Stimulated activated CD8-positive, alpha-beta memory T cell treated with anti-CD3 and anti-CD28 coated beads, Interleukin-2, amount 100 ng/mL, for 48 hours (primary cell): ENCODE measurements around the gene ARTN.

ENCODE experiments used
- DNase-seq, 2 donors: peaks; one replicate each; pipeline ENCODE4 v3.0.0-alpha.2; 2020; ENCODE audit warnings: low read depth in 2 of 2

Gene ARTN

DNA sequence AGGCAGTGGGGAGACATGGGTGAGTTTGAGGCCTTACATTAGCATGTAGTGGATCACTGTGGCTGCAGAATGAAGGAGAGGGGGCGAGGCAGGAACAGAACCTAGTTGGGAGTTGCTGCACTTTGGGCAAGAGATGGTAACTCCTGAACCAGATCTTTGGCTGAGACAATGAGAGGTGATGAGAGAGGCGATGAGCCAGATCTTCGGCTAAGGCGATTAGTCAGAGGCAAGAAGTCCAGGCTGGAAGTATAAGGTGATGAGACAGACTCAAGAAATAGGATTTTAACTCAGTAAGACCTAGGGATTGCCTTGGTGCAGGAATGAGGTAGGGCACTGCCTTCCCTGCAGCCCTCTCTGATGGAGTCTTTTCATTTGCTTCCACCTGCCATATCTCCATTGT lies 9.1 kb upstream of the ARTN start:
- no peak for DNase-seq

DNA sequence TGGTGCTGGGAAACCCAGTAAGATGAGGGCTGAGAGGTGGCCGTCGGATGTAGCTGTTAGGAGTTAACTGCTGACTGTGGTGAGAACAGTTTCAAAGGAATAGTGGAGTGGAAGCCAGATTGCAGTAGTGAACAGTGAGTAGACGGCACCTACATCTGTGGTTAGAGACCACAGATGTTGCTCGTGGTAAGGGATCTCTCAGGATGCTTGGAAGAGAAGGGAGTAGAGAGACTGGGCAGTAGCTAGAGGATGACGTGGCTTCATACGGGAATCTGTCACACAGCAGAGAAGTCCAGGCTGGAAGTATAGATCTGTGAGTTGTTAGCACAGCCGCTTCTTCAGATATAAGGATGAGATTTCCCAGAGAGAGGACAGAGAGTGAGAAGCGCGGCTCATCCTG lies 7.8 kb upstream of the ARTN start:
- no peak for DNase-seq

DNA sequence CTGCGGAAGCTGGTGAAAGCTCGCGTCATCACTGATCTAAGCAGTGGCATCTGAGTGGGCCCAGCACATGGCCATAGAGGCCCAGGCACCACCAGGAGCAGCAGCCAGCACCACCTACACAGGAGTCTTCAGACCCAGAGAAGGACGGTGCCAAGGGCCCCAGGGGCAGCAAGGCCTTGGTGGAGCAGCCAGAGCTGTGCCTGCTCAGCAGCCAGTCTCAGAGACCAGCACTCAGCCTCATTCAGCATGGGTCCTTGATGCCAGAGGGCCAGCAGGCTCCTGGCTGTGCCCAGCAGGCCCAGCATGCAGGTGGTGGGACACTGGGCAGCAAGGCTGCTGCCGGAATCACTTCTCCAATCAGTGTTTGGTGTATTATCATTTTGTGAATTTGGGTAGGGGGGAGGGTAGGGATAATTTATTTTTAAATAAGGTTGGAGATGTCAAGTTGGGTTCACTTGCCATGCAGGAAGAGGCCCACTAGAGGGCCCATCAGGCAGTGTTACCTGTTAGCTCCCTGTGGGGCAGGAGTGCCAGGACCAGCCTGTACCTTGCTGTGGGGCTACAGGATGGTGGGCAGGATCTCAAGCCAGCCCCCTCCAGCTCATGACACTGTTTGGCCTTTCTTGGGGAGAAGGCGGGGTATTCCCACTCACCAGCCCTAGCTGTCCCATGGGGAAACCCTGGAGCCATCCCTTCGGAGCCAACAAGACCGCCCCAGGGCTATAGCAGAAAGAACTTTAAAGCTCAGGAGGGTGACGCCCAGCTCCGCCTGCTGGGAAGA lies 3.2 kb upstream of the ARTN start:
- DNase-seq = no peak

DNA sequence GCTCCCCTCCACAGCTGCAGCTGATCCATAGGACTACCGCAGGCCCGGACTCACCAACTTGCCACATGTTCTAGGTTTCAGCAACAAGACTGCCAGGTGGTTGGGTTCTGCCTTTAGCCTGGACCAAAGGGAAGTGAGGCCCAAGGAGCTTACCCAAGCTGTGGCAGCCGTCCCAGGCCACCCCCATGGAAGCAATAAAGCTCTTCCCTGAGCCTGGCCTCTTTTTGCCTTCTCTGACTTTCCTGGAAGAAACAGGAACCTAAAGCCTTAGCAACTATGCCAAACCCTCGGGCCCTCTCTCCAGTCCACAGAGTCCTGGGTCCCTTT lies 2.7 kb upstream of the ARTN start:
- DNase-seq = no peak

DNA sequence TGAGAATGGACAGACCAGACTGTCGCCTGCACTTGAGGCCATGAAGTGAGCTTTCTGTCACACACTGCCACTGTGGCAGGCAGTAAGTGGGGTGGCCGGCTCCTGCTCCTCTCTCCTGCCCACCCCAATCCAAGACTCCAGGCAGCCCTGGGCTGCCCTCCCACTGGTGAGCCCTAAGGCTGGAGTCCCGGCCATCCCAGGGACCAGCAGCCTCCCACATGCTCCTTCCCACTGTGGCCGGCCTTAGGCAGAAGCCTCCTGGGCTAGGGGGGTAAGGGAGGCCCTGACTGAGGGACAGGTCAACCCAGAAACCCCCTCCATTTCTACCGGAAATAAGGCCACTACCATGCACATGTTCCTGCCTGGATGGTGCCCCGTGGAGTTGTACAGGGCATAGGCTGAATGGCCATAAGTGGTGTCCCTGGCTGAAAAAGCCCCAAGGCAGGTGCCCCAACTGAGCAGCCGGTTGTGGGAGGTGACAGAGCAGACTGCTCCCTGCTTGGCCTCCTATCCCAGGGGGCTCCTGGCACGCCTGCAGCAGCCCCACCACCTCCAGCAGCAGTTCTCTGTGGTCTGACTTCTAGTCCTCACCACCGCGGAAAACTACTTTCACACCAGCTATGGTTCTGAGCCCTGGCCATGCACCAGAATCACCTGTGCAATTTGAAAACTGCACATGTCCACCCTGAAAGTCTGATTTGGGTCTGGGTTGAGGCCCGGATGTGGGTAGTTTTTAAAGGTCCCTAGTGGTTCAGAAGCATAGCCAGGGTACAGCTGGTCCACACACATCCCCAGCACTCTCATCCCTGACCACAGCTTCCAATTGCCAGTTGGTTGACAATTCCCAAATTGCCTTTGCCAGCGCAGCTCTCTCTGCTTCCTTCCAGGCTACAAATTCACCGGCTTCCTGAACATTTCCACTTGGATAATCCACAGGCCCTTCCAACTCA lies 1.6 kb upstream of the ARTN start:
- no peak for DNase-seq

DNA sequence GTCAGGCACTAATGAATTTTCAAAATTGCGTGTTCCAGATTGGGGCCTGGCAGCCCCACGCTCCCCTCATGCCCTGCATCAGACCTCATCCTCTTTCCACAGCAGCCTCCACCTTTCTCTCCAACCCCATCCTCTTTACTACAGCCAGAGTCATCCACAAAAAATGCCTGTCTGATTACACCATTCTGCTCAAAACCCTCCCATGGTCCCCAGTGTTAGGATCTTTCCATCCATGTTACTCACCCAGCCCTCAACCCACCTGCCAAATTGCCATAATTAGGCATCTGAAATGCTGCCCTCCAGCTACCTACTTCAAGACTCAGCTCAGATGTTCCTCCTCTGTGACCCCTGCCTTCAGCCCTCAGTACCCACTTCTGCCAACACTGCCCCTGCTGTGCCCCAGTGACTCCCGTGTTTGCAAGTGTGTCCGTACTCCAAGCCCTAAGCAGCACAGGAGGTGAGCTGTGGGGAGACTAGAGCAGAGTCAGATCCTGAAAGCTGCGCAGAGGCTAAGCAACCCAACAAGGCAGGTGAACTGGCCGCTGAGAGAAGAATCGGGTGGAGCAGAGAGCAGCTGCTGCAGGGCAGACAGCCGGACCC lies 715 bp upstream of the ARTN start:
- DNase-seq = no peak

DNA sequence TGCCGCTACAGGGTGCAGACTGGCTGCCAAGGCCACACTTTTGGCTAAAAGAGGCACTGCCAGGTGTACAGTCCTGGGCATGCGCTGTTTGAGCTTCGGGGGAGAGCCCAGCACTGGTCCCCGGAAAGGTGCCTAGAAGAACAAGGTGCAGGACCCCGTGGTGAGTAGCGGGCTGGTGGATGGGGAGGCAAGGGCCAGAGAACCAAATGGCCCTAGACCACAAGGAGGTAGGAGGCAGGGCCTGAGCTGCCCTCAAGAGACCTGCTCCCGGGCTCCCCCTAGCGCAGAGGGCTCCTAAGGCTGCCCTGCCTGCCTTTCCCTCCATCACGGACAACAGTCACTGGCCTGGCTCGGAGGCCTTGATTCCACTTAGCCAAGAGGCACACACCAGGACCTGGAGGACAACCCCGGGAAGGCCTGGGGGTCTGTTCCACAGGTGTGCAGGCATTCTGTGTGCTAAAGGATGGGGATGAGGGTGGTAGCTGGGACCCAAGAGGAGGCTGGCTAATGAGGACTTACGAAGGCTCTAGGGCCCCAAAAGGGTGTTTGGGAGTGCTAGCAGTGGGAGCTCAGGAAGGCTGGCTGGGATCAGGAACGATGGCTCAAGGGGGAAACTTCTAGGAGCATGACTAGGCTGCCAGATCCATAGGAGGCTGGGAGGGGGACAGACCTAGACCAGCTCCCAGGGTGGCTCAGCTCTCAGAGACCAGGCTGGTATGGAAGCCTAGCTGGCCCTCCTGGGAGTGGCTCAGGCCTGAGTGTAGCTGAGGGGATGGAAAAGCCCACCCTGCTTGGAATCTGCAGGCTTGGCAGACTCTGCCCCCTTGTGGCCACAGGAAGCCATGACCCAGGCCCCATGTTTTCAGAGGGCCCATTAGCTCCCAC lies 742 bp downstream of the ARTN start:
- DNase-seq = peak in 1 of 2 donors; percentile 57

DNA sequence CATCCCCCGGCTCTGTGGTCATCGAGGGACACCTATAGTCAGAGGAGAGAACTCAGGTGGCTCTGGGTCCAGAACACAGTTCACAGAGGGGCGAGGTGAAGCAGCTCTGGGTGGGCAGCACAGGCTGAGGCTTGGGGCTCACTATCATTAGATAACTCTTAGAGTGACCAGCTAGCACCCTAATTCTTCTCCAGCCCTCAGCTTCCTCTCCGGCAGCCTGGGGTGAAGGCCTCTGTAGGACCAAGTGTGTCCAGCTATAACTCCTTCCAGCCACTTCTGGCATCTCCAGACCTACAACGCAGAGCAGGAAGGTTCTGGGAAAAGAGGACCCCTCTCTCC lies 1.4 kb downstream of the ARTN start:
- DNase-seq = no peak

DNA sequence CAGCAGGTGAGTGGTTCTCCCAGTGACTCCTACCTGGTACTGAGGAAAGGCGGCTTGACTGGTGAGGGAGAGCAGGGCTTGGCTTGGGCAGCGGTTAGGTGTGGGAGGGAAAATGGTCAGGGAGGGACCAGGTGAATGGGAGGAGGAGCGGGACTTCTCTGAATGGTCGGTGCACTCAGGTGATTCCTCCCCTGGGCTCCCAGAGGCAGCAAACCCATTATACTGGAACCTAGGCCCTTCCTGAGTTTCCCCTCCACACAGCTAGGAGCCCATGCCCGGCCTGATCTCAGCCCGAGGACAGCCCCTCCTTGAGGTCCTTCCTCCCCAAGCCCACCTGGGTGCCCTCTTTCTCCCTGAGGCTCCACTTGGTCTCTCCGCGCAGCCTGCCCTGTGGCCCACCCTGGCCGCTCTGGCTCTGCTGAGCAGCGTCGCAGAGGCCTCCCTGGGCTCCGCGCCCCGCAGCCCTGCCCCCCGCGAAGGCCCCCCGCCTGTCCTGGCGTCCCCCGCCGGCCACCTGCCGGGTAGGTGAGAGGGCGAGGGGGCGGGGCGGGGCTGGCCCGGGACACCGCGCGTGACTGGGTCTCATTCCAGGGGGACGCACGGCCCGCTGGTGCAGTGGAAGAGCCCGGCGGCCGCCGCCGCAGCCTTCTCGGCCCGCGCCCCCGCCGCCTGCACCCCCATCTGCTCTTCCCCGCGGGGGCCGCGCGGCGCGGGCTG lies 2.3 kb downstream of the ARTN start:
- no peak for DNase-seq

DNA sequence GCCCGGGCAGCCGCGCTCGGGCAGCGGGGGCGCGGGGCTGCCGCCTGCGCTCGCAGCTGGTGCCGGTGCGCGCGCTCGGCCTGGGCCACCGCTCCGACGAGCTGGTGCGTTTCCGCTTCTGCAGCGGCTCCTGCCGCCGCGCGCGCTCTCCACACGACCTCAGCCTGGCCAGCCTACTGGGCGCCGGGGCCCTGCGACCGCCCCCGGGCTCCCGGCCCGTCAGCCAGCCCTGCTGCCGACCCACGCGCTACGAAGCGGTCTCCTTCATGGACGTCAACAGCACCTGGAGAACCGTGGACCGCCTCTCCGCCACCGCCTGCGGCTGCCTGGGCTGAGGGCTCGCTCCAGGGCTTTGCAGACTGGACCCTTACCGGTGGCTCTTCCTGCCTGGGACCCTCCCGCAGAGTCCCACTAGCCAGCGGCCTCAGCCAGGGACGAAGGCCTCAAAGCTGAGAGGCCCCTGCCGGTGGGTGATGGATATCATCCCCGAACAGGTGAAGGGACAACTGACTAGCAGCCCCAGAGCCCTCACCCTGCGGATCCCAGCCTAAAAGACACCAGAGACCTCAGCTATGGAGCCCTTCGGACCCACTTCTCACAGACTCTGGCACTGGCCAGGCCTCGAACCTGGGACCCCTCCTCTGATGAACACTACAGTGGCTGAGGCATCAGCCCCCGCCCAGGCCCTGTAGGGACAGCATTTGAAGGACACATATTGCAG lies 3.0 kb downstream of the ARTN start:
- DNase-seq = no peak

DNA sequence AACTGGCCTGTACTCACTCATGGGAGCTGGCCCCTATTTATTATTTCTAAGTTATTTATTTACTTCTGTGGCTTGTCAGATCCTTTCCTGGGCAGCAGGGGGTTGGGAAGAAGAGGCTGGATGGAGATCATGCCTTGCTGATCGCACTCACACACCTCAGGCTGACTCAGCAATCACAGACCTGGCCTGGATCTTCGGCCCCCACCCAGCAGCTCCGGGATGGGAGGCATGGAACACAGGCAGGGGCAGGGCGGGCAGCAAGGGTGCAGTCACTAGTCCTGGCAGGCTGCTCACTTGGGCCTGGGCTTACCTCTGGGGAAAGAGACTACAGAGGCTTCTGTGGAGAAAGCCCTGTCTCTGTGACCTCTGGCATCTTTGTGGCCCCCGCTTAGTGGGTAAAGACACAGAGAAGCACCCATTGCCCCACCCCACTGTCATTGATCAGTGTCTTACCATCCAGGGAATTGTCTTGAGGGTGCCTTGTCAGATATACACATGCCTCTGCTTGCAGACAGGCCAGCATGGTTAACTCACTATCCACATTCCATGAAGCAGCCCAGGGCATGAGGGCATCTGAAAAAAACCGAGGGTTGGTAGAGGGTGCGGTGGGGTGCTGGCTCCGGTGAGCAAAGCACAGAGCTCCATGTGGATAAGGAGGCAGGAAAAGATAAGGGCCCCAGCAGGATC lies 3.7 kb downstream of the ARTN start:
- DNase-seq = no peak

DNA sequence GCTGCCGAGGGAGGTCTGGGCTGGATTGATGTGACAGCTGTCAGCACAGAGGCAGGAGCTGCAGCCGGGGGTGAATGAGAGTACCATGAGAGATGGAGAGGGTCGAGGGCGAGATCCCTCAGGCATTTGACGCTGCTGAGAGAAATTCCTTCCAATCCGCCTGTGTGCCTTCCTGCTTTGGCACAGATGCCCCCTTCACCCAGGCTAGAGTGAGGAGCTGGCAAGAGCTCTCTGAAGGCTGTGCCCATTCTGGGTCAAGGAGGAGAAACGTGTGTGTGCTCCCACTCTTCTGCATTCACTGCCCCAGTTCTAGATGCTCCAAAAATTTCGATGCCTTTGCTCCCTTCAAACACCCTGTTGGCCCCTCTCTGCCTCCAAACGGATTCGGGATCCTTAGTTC lies 4.8 kb downstream of the ARTN start:
- no peak for DNase-seq

DNA sequence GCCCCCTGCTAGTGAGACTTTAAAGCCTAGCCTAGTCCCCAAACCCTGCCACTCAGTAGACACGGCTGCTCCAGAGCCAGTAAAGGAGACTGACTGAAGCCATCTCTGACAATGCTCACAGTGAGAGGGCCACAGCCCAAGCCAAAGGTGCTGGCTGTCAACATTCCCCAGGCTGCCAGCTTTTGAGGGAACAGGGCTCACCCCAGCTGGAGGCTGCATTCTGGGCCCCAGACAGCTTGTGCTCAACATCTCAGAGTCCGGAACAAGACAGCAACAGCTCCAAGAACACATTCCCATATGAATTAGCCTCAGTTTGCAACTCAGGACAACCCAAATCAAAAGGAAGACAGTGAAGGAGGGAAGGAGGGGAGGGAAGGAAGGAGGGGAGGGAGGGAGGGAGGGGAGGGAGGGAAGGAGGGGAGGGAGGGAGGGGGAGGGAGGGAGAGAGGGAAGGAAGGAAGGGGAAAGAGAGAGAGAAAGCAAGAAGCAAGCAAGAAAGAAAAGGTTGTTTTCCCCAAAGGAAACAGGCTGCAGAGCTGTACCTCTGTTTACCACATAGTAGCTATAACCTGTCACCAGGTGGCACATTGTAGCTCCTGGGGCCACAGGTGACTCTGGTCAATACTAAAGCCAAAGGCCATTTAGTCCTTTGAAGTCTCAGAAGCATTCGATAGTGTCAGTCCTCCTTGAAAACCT lies 5.4 kb downstream of the ARTN start:
- no peak for DNase-seq

DNA sequence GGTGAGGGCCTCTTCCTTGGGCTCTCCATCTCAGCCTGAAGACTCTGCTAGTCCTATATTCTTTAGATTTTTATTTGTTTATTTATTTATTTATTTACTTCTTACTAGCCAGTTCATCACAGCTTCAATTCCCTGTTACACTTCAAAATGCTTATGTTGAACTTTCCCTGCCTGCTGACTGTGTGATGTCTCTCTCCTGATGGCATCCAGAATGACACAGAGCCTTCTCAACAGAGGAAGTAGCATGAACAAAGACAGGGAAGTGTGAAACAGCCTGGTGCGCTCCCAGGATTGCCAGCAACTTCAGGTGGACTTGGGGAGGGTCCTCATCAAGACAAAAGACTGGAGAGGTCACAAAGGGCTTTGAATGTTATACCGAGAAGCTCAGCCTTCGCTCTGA lies 8.8 kb downstream of the ARTN start:
- no peak for DNase-seq

DNA sequence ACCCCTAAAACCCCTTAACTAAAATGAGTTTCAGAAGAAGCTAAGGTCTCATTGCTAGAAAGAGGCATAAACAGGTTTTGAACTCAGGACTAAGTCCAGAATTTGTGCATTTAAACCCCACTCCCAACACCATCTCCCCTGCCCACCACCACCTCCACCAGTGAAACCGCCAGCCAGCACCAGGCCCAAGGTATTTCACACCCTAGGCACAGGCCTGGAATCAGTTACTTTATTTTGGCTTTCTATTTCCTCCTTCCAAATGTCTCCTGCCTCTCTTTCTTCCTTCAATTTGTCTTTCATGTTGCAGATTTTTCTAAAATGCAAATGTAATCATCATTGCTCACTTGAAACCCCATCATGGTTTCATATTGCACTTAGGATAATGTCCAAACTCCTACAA lies 11.3 kb downstream of the ARTN start:
- DNase-seq = no peak

DNA sequence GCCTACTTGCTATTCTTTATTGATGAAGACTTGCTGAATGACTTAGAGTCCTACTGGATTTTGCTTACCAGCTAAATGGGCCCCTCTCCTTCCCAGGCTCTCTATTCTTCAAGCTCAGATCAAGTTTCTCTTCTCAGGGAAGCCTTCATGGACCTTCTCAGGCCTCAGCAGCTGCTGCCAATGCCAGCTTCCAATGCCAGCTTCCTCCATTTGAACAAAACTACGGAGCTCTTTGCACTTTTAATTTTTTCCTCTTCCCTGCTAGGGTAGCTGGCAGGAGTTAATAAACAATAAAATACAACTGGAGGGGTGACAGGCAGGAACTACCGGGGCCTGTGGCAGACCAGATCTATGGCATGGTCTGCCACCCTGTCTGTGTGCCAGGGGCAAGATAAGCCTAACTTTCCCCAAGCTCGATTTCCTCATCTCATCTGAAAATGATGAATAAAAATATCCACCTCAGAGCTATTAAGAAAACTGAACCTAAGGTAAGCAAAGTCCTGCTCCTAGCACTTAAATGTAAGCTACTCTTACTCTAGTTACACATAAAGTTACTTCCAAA lies 12.2 kb downstream of the ARTN start:
- no peak for DNase-seq

DNA sequence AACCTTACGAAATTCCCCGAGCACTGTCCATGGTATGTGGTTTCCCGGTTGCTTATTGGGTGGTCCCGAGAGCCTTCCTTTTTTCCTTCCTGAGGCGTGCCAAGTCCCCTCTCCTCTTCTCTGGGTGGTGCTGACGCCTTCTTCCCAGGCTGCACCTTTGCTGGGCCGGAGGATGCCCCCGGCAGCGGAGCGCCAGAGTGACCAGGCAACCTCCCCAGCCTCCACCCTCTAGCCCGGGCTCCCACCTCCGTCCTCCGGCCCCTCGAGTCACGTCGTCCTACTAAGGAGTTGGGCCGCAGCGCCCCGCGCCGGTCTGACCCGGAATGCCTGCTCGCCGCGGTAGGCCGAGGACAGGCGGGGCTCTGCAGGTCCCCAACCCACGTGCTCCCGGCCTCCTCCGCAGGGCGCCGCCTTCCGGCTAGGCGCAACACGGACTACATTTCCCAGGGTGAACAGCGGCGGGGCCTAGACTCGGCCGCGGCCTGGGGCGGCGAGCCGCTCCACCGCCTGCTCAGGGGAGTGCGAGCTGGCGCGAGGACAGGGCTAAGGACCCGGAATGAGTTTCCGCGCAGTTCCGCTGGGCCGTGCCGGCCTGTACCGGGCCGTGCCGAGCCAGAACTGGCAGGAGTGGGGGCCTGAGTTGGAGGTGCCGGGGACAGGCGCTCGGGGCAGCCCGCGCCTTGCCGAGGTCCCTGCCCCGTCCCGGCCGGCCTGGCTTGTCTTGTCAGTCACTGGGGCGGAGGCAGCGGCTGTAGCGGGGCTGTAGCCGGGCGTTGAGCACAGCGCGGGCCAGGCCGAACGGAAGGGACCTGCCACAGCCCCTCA lies 12.8 kb downstream of the ARTN start, which contains the start of gene IPO13:
TSS of gene IPO13 (plus strand) at position 715 of the 825 bp plus-strand sequence. CDS start 651 bp downstream, outside the sequence.
- DNase-seq = peak; percentile 92 to 95
